ENCODE measurements around the gene GALNT17.
"Not testable (repeated sequence)": the region's sequence is repeated elsewhere in the genome, so short reads cannot be mapped to it uniquely, and the experiment has no call there.

GALNT17 gene

GRCh38 chr7:71165708-71166107 lies 33.8 kb downstream of the GALNT17 start:
- FAIRE-seq: no peak
- no peak for DNase-seq (ENCODE audit: low spot score)

- DNase-seq (ENCODE audit: low spot score) (no peak), FAIRE-seq (no peak)
Observed at GRCh38 chr7:71171476-71171875, 39.5 kb downstream of the GALNT17 start.

GRCh38 chr7:71173955-71174354 lies 42.0 kb downstream of the GALNT17 start:
- FAIRE-seq: no peak
- DNase-seq (ENCODE audit: low spot score): no peak

GRCh38 chr7:71182438-71182935 lies 50.5 kb downstream of the GALNT17 start:
- FAIRE-seq (no peak), DNase-seq (ENCODE audit: low spot score) (no peak)

GRCh38 chr7:71184136-71184535 lies 52.2 kb downstream of the GALNT17 start:
- DNase-seq (ENCODE audit: low spot score) (no peak), FAIRE-seq (no peak)

GRCh38 chr7:71184609-71185008 lies 52.7 kb downstream of the GALNT17 start:
- no peak for FAIRE-seq
- no peak for DNase-seq (ENCODE audit: low spot score)

GRCh38 chr7:71186535-71187057 lies 54.7 kb downstream of the GALNT17 start:
- FAIRE-seq: no peak
- no peak for DNase-seq (ENCODE audit: low spot score)

- FAIRE-seq: no peak
- DNase-seq (ENCODE audit: low spot score): no peak
Observed at GRCh38 chr7:71191771-71192170, 59.8 kb downstream of the GALNT17 start.

GRCh38 chr7:71193099-71193810 lies 61.3 kb downstream of the GALNT17 start:
- FAIRE-seq: no peak

GRCh38 chr7:71198391-71198790 lies 66.4 kb downstream of the GALNT17 start:
- DNase-seq (ENCODE audit: low spot score): no peak
- FAIRE-seq: no peak

More at GRCh38 chr7:71193099-71193810, 61.3 kb downstream of the GALNT17 start:
- DNase-seq (ENCODE audit: low spot score): no peak

GRCh38 chr7:71198887-71199286 lies 66.9 kb downstream of the GALNT17 start:
- FAIRE-seq: no peak
- DNase-seq (ENCODE audit: low spot score): no peak

GRCh38 chr7:71206184-71206583 lies 74.2 kb downstream of the GALNT17 start:
- DNase-seq (ENCODE audit: low spot score) (no peak), FAIRE-seq (no peak)

- DNase-seq (ENCODE audit: low spot score): no peak
- no peak for FAIRE-seq
Observed at GRCh38 chr7:71208881-71209280, 76.9 kb downstream of the GALNT17 start.

GRCh38 chr7:71209484-71209883 lies 77.5 kb downstream of the GALNT17 start:
- DNase-seq (ENCODE audit: low spot score); FAIRE-seq: not testable (repeated sequence)

- no peak for FAIRE-seq
- DNase-seq (ENCODE audit: low spot score): no peak
Observed at GRCh38 chr7:71210220-71210619, 78.3 kb downstream of the GALNT17 start.

GRCh38 chr7:71212433-71212832 lies 80.5 kb downstream of the GALNT17 start:
- FAIRE-seq; DNase-seq (ENCODE audit: low spot score): not testable (repeated sequence)

- FAIRE-seq: no peak
- no peak for DNase-seq (ENCODE audit: low spot score)
Observed at GRCh38 chr7:71216211-71216610, 84.3 kb downstream of the GALNT17 start.

GRCh38 chr7:71220210-71220695 lies 88.3 kb downstream of the GALNT17 start:
- DNase-seq (ENCODE audit: low spot score): no peak
- no peak for FAIRE-seq

- FAIRE-seq: no peak
- no peak for DNase-seq (ENCODE audit: low spot score)
Observed at GRCh38 chr7:71221049-71221448, 89.1 kb downstream of the GALNT17 start.

GRCh38 chr7:71221549-71221948 lies 89.6 kb downstream of the GALNT17 start:
- DNase-seq (ENCODE audit: low spot score) (no peak), FAIRE-seq (no peak)

GRCh38 chr7:71227126-71227525 lies 95.2 kb downstream of the GALNT17 start:
- no peak for FAIRE-seq
- DNase-seq (ENCODE audit: low spot score): no peak

- DNase-seq (ENCODE audit: low spot score): no peak
- no peak for FAIRE-seq
Observed at GRCh38 chr7:71229148-71229547, 97.2 kb downstream of the GALNT17 start.

- DNase-seq (ENCODE audit: low spot score): no peak
- no peak for FAIRE-seq
Observed at GRCh38 chr7:71229699-71230098, 97.8 kb downstream of the GALNT17 start.
